MCF 10A (cell line): ENCODE measurements around the gene NSMF. TPM values are rescaled to one million over a fixed set of nuclear protein-coding genes. Genes with fewer than 3 reads are reported as not detected.
A peak's percentile ranks its signal among the peaks of the same experiment; 100 is the strongest.

Source experiments
- BruUV-seq: library from RNA; stranded (reverse); fragments of 400-500 nt; replicated peaks from 2 replicates; lab custom pipeline; 2021; lab: Mats Ljungman, UMichigan
- CTCF ChIA-PET: fragments of 300-600 bp; sonication (Branson Sonifier 250); formaldehyde crosslinking; extraction: SDS; loops from one replicate; lab custom pipeline; 2021; ENCODE audit warnings: antibody characterized with exemption, inconsistent platforms; lab: Yijun Ruan, JAX
- POLR2A ChIA-PET: fragments of 300-600, 350-650 bp; sonication (Branson Sonifier 250); formaldehyde crosslinking; extraction: SDS; loops from one replicate; lab custom pipeline; 2020; ENCODE audit warnings: antibody characterized with exemption, inconsistent platforms; lab: Yijun Ruan, JAX
- DNase-seq: peaks from one replicate; pipeline ENCODE4 v3.0.0-alpha.2; 2018; ENCODE audit not compliant: unreplicated experiment
- H3K27ac Mint-ChIP-seq: one replicate; pipeline ENCODE4 v1.8.0; 2022; ENCODE audit warnings: mild to moderate bottlenecking, low read depth, mixed read lengths; ENCODE audit not compliant: unreplicated experiment
- H3K27me3 Mint-ChIP-seq: one replicate; pipeline ENCODE4 v1.8.0; 2022; ENCODE audit warnings: mixed read lengths; ENCODE audit not compliant: insufficient read depth, unreplicated experiment
- H3K36me3 Mint-ChIP-seq: one replicate; pipeline ENCODE4 v1.8.0; 2022; ENCODE audit warnings: mild to moderate bottlenecking, moderate library complexity, mixed read lengths; ENCODE audit not compliant: insufficient read depth, unreplicated experiment
- H3K4me1 Mint-ChIP-seq: one replicate; pipeline ENCODE4 v1.8.0; 2022; ENCODE audit warnings: mixed read lengths; ENCODE audit not compliant: insufficient read depth, unreplicated experiment
- H3K4me3 Mint-ChIP-seq: one replicate; pipeline ENCODE4 v1.8.0; 2022; ENCODE audit warnings: mild to moderate bottlenecking, moderate library complexity, mixed read lengths; ENCODE audit not compliant: unreplicated experiment
- H3K9me3 Mint-ChIP-seq: one replicate; pipeline ENCODE4 v1.8.0; 2022; ENCODE audit warnings: mixed read lengths; ENCODE audit not compliant: unreplicated experiment
- CTCF ChIP-seq: fragments of 200-600 bp; IDR thresholded peaks from one replicate; pipeline ENCODE4 v1.8.0; 2022; ENCODE audit warnings: antibody characterized with exemption, mild to moderate bottlenecking; ENCODE audit not compliant: unreplicated experiment
- intact Hi-C: fragments of 100-400 bp; cut with micrococcal nuclease; formaldehyde crosslinking; loops from 2 replicates; pipeline ENCODE4 v1.14.1; 2022
- total RNA-seq: library from RNA; stranded (reverse); gene quantifications from 2 replicates; pipeline ENCODE4 v1.2.3, GENCODE V29; 2022

Gene NSMF
- total RNA-seq, 1 experiment from 2014 or later, result 37.8 TPM

GRCh38 chr9:137422604-137423513 is 36.3 kb downstream of the NSMF start, which contains the start of the genes EXD3 and NOXA1:
Gene EXD3, minus strand, starts transcription at chr9:137423162. Its CDS starts 27,805 bp downstream, at chr9:137395357.
Gene NOXA1, plus strand, starts transcription at chr9:137423393. Its CDS starts 137 bp downstream, at chr9:137423530.
- POLR2A ChIA-PET, result interaction anchor here (0.6 to 4.3 kb wide), 23 partner anchors 9 to 799 kb away, joined by 3 to 62 read pairs (median 3); partner anchors contain the start of genes ENTPD8 and MRPL41
- DNase-seq, result peak; percentile 93
- CTCF ChIA-PET, result interaction anchor here (0.6 to 3.0 kb wide), 11 partner anchors 9 to 805 kb away, joined by 3 to 36 read pairs (median 3); no protein-coding TSS in a partner anchor
- BruUV-seq, result no TSS peak
- Mint-ChIP-seq H3K27ac (peak within 1 kb of the TSS; percentile 39), H3K9me3 (no peaks in the 10 kb centered on the region), H3K27me3 (no peaks in the 10 kb centered on the region), H3K4me1 (peaks cover 9% of the 10 kb centered on the region), H3K4me3 (peak within 1 kb of the TSS; percentile 77), H3K36me3 (no peaks in the 10 kb centered on the region)
- intact Hi-C loops, result loop anchor here (5.0 kb wide), 1 partner anchor 121 kb away; the partner anchor contains the start of gene NRARP
- TF ChIP-seq CTCF, result peak; percentile 61

GRCh38 chr9:137421838-137422603 is 37.1 kb downstream of the NSMF start:
- intact Hi-C loops, result loop anchor here (5.0 kb wide), 1 partner anchor 120 kb away; the partner anchor contains the start of gene NRARP
- H3K36me3 Mint-ChIP-seq, result no peaks in the 10 kb centered on the region

GRCh38 chr9:137417161-137418021 is 41.7 kb downstream of the NSMF start:
- H3K4me3 Mint-ChIP-seq, result no peak overlapping the region
- peaks cover 4% of the 10 kb centered on the region for H3K36me3 Mint-ChIP-seq
- no TSS peak for BruUV-seq
- no peaks in the 10 kb centered on the region for H3K9me3 Mint-ChIP-seq
- no peak for TF ChIP-seq CTCF
- ChIA-PET CTCF (interaction anchor here (1.0 kb wide), 1 partner anchor 28 kb away, joined by 3 read pairs; no protein-coding TSS in a partner anchor), POLR2A (no interaction called here)
- no peak overlapping the region for H3K27ac Mint-ChIP-seq
- peaks cover 8% of the 10 kb centered on the region for H3K4me1 Mint-ChIP-seq
- no peaks in the 10 kb centered on the region for H3K27me3 Mint-ChIP-seq
- intact Hi-C loops, result no loop called here
- DNase-seq, result no peak

More at GRCh38 chr9:137421838-137422603, 37.1 kb downstream of the NSMF start:
- Mint-ChIP-seq H3K4me3 (peak overlapping the region; percentile 77), H3K27ac (peak overlapping the region; percentile 39), H3K27me3 (no peaks in the 10 kb centered on the region), H3K9me3 (no peaks in the 10 kb centered on the region), H3K4me1 (peaks cover 9% of the 10 kb centered on the region)
- no peak for DNase-seq
- ChIA-PET POLR2A (interaction anchor here (0.8 to 4.3 kb wide), 11 partner anchors 10 to 169 kb away, joined by 3 to 62 read pairs (median 4); partner anchors contain the start of genes ENTPD8 and MRPL41), CTCF (interaction anchor here (0.7 to 3.0 kb wide), 6 partner anchors 8 to 284 kb away, joined by 3 to 36 read pairs (median 4); no protein-coding TSS in a partner anchor)
- BruUV-seq, result TSS peak; percentile 57
- TF ChIP-seq CTCF, result no peak
